ENCODE data around the gene SFTPA1. TPM values are rescaled to one million over a fixed set of nuclear protein-coding genes. Genes with fewer than 3 reads are reported as not detected.

SFTPA1 gene
- polyA plus RNA-seq, 1 of the 3 experiments (the other 2 are of a cell fraction), result not detected

GRCh38 chr10:79581044-79581443, 29.7 kb upstream of the SFTPA1 start:
- Histone ChIP-seq H3K27me3 (ENCODE audit: insufficient read depth) (no peaks in the 10 kb centered on the region; the same call in 1 of the 2 replicates), H3F3A (replicated peaks; ENCODE audit: insufficient read depth) (no peaks in the 10 kb centered on the region), H3K9me3 (no peaks in the 10 kb centered on the region), H3K4me3 (ENCODE audit: low read depth in 2 of 2, low read length in 1 of 2) (no peak overlapping the region), H3K36me3 (replicated peaks in 1 of 2; ENCODE audit: control insufficient read depth in 1 of 2, insufficient read depth in 2 of 2, low read length in 1 of 2) (no peaks in the 10 kb centered on the region), H3K9ac (no peak overlapping the region), H4K20me1 (ENCODE audit: insufficient read depth) (no peaks in the 10 kb centered on the region), H2AFZ (ENCODE audit: low read depth) (no peak overlapping the region), H3K4me1 (ENCODE audit: control insufficient read depth in 1 of 2, insufficient read depth in 2 of 2, low read depth in 1 of 2, low read length in 1 of 2) (no peaks in the 10 kb centered on the region), H3K79me2 (ENCODE audit: insufficient read depth) (no peaks in the 10 kb centered on the region), H3K27ac (ENCODE audit: low read depth in 2 of 2, low read length in 1 of 2) (no peak overlapping the region), H3K9me2 (no peaks in the 10 kb centered on the region), H3K4me2 (no peak overlapping the region)
- CTCF ChIA-PET, result no interaction called here
- no peak for DNase-seq
- TF ChIP-seq, protein P1, sequence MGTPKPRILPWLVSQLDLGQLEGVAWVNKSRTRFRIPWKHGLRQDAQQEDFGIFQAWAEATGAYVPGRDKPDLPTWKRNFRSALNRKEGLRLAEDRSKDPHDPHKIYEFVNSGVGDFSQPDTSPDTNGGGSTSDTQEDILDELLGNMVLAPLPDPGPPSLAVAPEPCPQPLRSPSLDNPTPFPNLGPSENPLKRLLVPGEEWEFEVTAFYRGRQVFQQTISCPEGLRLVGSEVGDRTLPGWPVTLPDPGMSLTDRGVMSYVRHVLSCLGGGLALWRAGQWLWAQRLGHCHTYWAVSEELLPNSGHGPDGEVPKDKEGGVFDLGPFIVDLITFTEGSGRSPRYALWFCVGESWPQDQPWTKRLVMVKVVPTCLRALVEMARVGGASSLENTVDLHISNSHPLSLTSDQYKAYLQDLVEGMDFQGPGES (IDR thresholded peaks at IDR 0.05; ENCODE audit: low read depth, low read length), result no peak
- TF ChIP-seq, protein P2, sequence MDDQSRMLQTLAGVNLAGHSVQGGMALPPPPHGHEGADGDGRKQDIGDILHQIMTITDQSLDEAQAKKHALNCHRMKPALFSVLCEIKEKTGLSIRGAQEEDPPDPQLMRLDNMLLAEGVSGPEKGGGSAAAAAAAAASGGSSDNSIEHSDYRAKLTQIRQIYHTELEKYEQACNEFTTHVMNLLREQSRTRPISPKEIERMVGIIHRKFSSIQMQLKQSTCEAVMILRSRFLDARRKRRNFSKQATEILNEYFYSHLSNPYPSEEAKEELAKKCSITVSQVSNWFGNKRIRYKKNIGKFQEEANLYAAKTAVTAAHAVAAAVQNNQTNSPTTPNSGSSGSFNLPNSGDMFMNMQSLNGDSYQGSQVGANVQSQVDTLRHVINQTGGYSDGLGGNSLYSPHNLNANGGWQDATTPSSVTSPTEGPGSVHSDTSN (IDR thresholded peaks at IDR 0.05), result no peak
- no peak for TF ChIP-seq EP300 (IDR thresholded peaks at IDR 0.05; ENCODE audit: borderline replicate concordance in 1 of 2, low read depth in 1 of 2, low read length in 1 of 2)
- no peak for TF ChIP-seq YY1 (IDR thresholded peaks at IDR 0.05; ENCODE audit: low read depth)
- TF ChIP-seq FOSL2 (IDR thresholded peaks at IDR 0.05; ENCODE audit: borderline replicate concordance, low read depth), result no peak
- no peak for TF ChIP-seq NRF1 (IDR thresholded peaks at IDR 0.05; ENCODE audit: low read depth, low read length)
- TF ChIP-seq ZBTB33 (IDR thresholded peaks at IDR 0.05; ENCODE audit: borderline replicate concordance, low read depth), result no peak
- no peak for TF ChIP-seq GATA2 (CRISPR knock-in tag; IDR thresholded peaks at IDR 0.05)
- no peak for TF ChIP-seq POLR2AphosphoS5 (IDR thresholded peaks at IDR 0.05; ENCODE audit: low read depth, low read length)
- TF ChIP-seq RFX5 (IDR thresholded peaks at IDR 0.05; ENCODE audit: low read length), result no peak
- TF ChIP-seq ELF1 (IDR thresholded peaks at IDR 0.05), result no peak
- TF ChIP-seq USF1 (IDR thresholded peaks at IDR 0.05; ENCODE audit: borderline replicate concordance, low read depth), result no peak
- no peak for TF ChIP-seq MXI1 (IDR thresholded peaks at IDR 0.05; ENCODE audit: low read depth, low read length)
- no peak for TF ChIP-seq GABPA (IDR thresholded peaks at IDR 0.05; ENCODE audit: low read depth)
- TF ChIP-seq FOXM1 (IDR thresholded peaks at IDR 0.05; ENCODE audit: low read depth), result no peak
- no peak for TF ChIP-seq FOXJ3 (CRISPR knock-in tag; IDR thresholded peaks at IDR 0.05)
- TF ChIP-seq JUND (IDR thresholded peaks at IDR 0.05), result no peak
- TF ChIP-seq, protein P3, sequence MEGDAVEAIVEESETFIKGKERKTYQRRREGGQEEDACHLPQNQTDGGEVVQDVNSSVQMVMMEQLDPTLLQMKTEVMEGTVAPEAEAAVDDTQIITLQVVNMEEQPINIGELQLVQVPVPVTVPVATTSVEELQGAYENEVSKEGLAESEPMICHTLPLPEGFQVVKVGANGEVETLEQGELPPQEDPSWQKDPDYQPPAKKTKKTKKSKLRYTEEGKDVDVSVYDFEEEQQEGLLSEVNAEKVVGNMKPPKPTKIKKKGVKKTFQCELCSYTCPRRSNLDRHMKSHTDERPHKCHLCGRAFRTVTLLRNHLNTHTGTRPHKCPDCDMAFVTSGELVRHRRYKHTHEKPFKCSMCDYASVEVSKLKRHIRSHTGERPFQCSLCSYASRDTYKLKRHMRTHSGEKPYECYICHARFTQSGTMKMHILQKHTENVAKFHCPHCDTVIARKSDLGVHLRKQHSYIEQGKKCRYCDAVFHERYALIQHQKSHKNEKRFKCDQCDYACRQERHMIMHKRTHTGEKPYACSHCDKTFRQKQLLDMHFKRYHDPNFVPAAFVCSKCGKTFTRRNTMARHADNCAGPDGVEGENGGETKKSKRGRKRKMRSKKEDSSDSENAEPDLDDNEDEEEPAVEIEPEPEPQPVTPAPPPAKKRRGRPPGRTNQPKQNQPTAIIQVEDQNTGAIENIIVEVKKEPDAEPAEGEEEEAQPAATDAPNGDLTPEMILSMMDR (IDR thresholded peaks at IDR 0.05), result no peak
- no peak for TF ChIP-seq NFIC (IDR thresholded peaks at IDR 0.05; ENCODE audit: borderline replicate concordance)
- no peak for TF ChIP-seq SIN3A (IDR thresholded peaks at IDR 0.05; ENCODE audit: borderline replicate concordance, low read depth, low read length)
- POLR2A ChIA-PET, result no interaction called here

All from SK-N-SH (cell line).